ENCODE results near the gene MYO1E. TPM values are rescaled to one million over a fixed set of nuclear protein-coding genes. Genes with fewer than 3 reads are reported as not detected.

MYO1E gene
- total RNA-seq, 1 experiment from 2014 or later = 83.6 TPM

GRCh38 chr15:59229015-59229414 lies 143.7 kb downstream of the MYO1E start (continued):
- TF ChIP-seq, protein P1, sequence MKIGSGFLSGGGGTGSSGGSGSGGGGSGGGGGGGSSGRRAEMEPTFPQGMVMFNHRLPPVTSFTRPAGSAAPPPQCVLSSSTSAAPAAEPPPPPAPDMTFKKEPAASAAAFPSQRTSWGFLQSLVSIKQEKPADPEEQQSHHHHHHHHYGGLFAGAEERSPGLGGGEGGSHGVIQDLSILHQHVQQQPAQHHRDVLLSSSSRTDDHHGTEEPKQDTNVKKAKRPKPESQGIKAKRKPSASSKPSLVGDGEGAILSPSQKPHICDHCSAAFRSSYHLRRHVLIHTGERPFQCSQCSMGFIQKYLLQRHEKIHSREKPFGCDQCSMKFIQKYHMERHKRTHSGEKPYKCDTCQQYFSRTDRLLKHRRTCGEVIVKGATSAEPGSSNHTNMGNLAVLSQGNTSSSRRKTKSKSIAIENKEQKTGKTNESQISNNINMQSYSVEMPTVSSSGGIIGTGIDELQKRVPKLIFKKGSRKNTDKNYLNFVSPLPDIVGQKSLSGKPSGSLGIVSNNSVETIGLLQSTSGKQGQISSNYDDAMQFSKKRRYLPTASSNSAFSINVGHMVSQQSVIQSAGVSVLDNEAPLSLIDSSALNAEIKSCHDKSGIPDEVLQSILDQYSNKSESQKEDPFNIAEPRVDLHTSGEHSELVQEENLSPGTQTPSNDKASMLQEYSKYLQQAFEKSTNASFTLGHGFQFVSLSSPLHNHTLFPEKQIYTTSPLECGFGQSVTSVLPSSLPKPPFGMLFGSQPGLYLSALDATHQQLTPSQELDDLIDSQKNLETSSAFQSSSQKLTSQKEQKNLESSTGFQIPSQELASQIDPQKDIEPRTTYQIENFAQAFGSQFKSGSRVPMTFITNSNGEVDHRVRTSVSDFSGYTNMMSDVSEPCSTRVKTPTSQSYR (CRISPR knock-in tag; IDR thresholded peaks at IDR 0.05) = no peak
- TF ChIP-seq, protein P2, sequence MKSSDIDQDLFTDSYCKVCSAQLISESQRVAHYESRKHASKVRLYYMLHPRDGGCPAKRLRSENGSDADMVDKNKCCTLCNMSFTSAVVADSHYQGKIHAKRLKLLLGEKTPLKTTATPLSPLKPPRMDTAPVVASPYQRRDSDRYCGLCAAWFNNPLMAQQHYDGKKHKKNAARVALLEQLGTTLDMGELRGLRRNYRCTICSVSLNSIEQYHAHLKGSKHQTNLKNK (CRISPR knock-in tag; IDR thresholded peaks at IDR 0.05) = no peak
- TF ChIP-seq, protein P3, sequence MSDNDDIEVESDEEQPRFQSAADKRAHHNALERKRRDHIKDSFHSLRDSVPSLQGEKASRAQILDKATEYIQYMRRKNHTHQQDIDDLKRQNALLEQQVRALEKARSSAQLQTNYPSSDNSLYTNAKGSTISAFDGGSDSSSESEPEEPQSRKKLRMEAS (CRISPR knock-in tag; IDR thresholded peaks at IDR 0.05) = no peak
- TF ChIP-seq, protein P4, sequence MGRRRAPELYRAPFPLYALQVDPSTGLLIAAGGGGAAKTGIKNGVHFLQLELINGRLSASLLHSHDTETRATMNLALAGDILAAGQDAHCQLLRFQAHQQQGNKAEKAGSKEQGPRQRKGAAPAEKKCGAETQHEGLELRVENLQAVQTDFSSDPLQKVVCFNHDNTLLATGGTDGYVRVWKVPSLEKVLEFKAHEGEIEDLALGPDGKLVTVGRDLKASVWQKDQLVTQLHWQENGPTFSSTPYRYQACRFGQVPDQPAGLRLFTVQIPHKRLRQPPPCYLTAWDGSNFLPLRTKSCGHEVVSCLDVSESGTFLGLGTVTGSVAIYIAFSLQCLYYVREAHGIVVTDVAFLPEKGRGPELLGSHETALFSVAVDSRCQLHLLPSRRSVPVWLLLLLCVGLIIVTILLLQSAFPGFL (CRISPR knock-in tag; IDR thresholded peaks at IDR 0.05; ENCODE audit: borderline replicate concordance) = no peak
- no peak for TF ChIP-seq ZNF416 (CRISPR knock-in tag; IDR thresholded peaks at IDR 0.05)

GRCh38 chr15:59227021-59227420 lies 145.7 kb downstream of the MYO1E start:
- no peak for DNase-seq (ENCODE audit: low spot score)
- Mint-ChIP-seq H3K4me1 (peaks cover 14% of the 10 kb centered on the region), H3K4me3 (no peak overlapping the region), H3K36me3 (peaks cover 21% of the 10 kb centered on the region), H3K9me3 (no peaks in the 10 kb centered on the region), H3K27me3 (ENCODE audit: low read depth) (no peaks in the 10 kb centered on the region), H3K27ac (no peak overlapping the region)
- CTCF ChIA-PET = no interaction called here
- no peak for ATAC-seq
- TF ChIP-seq IRF2 (CRISPR knock-in tag; IDR thresholded peaks at IDR 0.05; ENCODE audit: borderline replicate concordance, low read depth) = no peak
- no peak for TF ChIP-seq EMX1 (CRISPR knock-in tag; IDR thresholded peaks at IDR 0.05)
- TF ChIP-seq, protein P3 (CRISPR knock-in tag; IDR thresholded peaks at IDR 0.05) = no peak
- no peak for TF ChIP-seq ZNF219 (CRISPR knock-in tag; IDR thresholded peaks at IDR 0.05; ENCODE audit: borderline replicate concordance)
- TF ChIP-seq, protein P5, sequence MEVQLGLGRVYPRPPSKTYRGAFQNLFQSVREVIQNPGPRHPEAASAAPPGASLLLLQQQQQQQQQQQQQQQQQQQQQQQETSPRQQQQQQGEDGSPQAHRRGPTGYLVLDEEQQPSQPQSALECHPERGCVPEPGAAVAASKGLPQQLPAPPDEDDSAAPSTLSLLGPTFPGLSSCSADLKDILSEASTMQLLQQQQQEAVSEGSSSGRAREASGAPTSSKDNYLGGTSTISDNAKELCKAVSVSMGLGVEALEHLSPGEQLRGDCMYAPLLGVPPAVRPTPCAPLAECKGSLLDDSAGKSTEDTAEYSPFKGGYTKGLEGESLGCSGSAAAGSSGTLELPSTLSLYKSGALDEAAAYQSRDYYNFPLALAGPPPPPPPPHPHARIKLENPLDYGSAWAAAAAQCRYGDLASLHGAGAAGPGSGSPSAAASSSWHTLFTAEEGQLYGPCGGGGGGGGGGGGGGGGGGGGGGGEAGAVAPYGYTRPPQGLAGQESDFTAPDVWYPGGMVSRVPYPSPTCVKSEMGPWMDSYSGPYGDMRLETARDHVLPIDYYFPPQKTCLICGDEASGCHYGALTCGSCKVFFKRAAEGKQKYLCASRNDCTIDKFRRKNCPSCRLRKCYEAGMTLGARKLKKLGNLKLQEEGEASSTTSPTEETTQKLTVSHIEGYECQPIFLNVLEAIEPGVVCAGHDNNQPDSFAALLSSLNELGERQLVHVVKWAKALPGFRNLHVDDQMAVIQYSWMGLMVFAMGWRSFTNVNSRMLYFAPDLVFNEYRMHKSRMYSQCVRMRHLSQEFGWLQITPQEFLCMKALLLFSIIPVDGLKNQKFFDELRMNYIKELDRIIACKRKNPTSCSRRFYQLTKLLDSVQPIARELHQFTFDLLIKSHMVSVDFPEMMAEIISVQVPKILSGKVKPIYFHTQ (CRISPR knock-in tag; IDR thresholded peaks at IDR 0.05) = no peak
- TF ChIP-seq ELF4 (CRISPR knock-in tag; IDR thresholded peaks at IDR 0.05; ENCODE audit: low read depth) = no peak
- TF ChIP-seq ESRRA (CRISPR knock-in tag; IDR thresholded peaks at IDR 0.05; ENCODE audit: borderline replicate concordance) = no peak
- no peak for TF ChIP-seq CREB1 (CRISPR knock-in tag; IDR thresholded peaks at IDR 0.05)
- no peak for TF ChIP-seq TP53 (CRISPR knock-in tag; IDR thresholded peaks at IDR 0.05)
- TF ChIP-seq ZNF396 (CRISPR knock-in tag; IDR thresholded peaks at IDR 0.05; ENCODE audit: borderline replicate concordance) = no peak
- no peak for TF ChIP-seq SMAD4 (CRISPR knock-in tag; IDR thresholded peaks at IDR 0.05)
- no peak for TF ChIP-seq MYBL2 (CRISPR knock-in tag; IDR thresholded peaks at IDR 0.05)
- TF ChIP-seq ZNF263 (CRISPR knock-in tag; IDR thresholded peaks at IDR 0.05; ENCODE audit: low read depth) = no peak
- TF ChIP-seq, protein P1 (CRISPR knock-in tag; IDR thresholded peaks at IDR 0.05) = no peak
- no peak for TF ChIP-seq ZNF671 (CRISPR knock-in tag; IDR thresholded peaks at IDR 0.05)
- POLR2A ChIA-PET = no interaction called here
